ENCODE data around the gene TTC28.
A peak's percentile ranks its signal among the peaks of the same experiment; 100 is the strongest.
"Not testable (repeated sequence)": the region's sequence is repeated elsewhere in the genome, so short reads cannot be mapped to it uniquely, and the experiment has no call there.

Gene TTC28

GRCh38 chr22:28557184-28557583, 122.5 kb downstream of the TTC28 start:
- no peak overlapping the region for H3K4me3 ChIP-seq (ENCODE audit: low read length)
- DNase-seq (ENCODE audit: low read depth) = no peak
- no peak for TF ChIP-seq CTCF (IDR thresholded peaks at IDR 0.05; ENCODE audit: insufficient read depth, low read depth, low read length, missing control alignments)

GRCh38 chr22:28553108-28553866, 126.4 kb downstream of the TTC28 start:
- not testable (repeated sequence) for H3K4me3 ChIP-seq (ENCODE audit: low read length); DNase-seq (ENCODE audit: low read depth)

GRCh38 chr22:28548406-28548805, 131.2 kb downstream of the TTC28 start:
- no peak for TF ChIP-seq CTCF (IDR thresholded peaks at IDR 0.05; ENCODE audit: insufficient read depth, low read depth, low read length, missing control alignments)
- no peak overlapping the region for H3K4me3 ChIP-seq (ENCODE audit: low read length)

GRCh38 chr22:28547132-28547842, 132.4 kb downstream of the TTC28 start:
- H3K4me3 ChIP-seq (ENCODE audit: low read length) = no peak overlapping the region
- DNase-seq (ENCODE audit: low read depth) = peak; percentile 22
- no peak for TF ChIP-seq CTCF (IDR thresholded peaks at IDR 0.05; ENCODE audit: insufficient read depth, low read depth, low read length, missing control alignments)

More at GRCh38 chr22:28548406-28548805, 131.2 kb downstream of the TTC28 start:
- no peak for DNase-seq (ENCODE audit: low read depth)

GRCh38 chr22:28544431-28544868, 135.2 kb downstream of the TTC28 start:
- peak; percentile 65 for DNase-seq (ENCODE audit: low read depth)

GRCh38 chr22:28542980-28543621, 136.5 kb downstream of the TTC28 start:
- no peak for DNase-seq (ENCODE audit: low read depth)
- no peak for TF ChIP-seq CTCF (IDR thresholded peaks at IDR 0.05; ENCODE audit: insufficient read depth, low read depth, low read length, missing control alignments)
- H3K4me3 ChIP-seq (ENCODE audit: low read length) = no peak overlapping the region

More at GRCh38 chr22:28544431-28544868, 135.2 kb downstream of the TTC28 start:
- TF ChIP-seq CTCF (IDR thresholded peaks at IDR 0.05; ENCODE audit: insufficient read depth, low read depth, low read length, missing control alignments) = no peak
- H3K4me3 ChIP-seq (ENCODE audit: low read length) = no peak overlapping the region

GRCh38 chr22:28541137-28541536, 138.5 kb downstream of the TTC28 start:
- H3K4me3 ChIP-seq (ENCODE audit: low read length) = no peak overlapping the region
- no peak for TF ChIP-seq CTCF (IDR thresholded peaks at IDR 0.05; ENCODE audit: insufficient read depth, low read depth, low read length, missing control alignments)
- no peak for DNase-seq (ENCODE audit: low read depth)
